Activated CD8-positive, alpha-beta T cell treated with anti-CD3 and anti-CD28 coated beads for 36 hours (primary cell): Measurements from ENCODE around the gene ZBTB16. TPM values are rescaled to one million over a fixed set of nuclear protein-coding genes. Genes with fewer than 3 reads are reported as not detected.

Experiments used
- ATAC-seq: fragments of 200-7000 bp; cut with Tn5 transposase; one replicate; pipeline ENCODE4 v1.10.0; 2021; ENCODE audit warnings: mild to moderate bottlenecking, moderate library complexity
- CTCF ChIA-PET: fragments of 350-600 bp; sonication (Branson Sonifier 250); formaldehyde crosslinking; loops from one replicate; lab custom pipeline; 2021; ENCODE audit warnings: antibody characterized with exemption; lab: Charles Lee
- POLR2A ChIA-PET: fragments of 350-600 bp; sonication (Branson Sonifier 250); formaldehyde crosslinking; loops from one replicate; lab custom pipeline; 2021; ENCODE audit warnings: antibody characterized with exemption; lab: Charles Lee
- DNase-seq: peaks from one replicate; pipeline ENCODE4 v3.0.0-alpha.2; 2020
- H3K27ac Mint-ChIP-seq: one replicate; pipeline ENCODE4 v1.8.0; 2021; ENCODE audit warnings: mild to moderate bottlenecking, mixed read lengths
- H3K27me3 Mint-ChIP-seq: one replicate; pipeline ENCODE4 v1.8.0; 2021; ENCODE audit warnings: mixed read lengths
- H3K36me3 Mint-ChIP-seq: one replicate; pipeline ENCODE4 v1.8.0; 2021; ENCODE audit warnings: low read depth, mixed read lengths
- H3K4me1 Mint-ChIP-seq: one replicate; pipeline ENCODE4 v1.8.0; 2021; ENCODE audit warnings: low read depth, mixed read lengths
- H3K4me3 Mint-ChIP-seq: one replicate; pipeline ENCODE4 v1.8.0; 2021; ENCODE audit warnings: mild to moderate bottlenecking, moderate library complexity, mixed read lengths
- H3K9me3 Mint-ChIP-seq: one replicate; pipeline ENCODE4 v1.8.0; 2021; ENCODE audit warnings: mixed read lengths
- intact Hi-C: fragments of 100-400 bp; cut with micrococcal nuclease; formaldehyde crosslinking; loops from one replicate; pipeline ENCODE4 v1.10.0; 2022
- total RNA-seq, 2 experiments: library from RNA; stranded (reverse); gene quantifications; one replicate each; pipeline ENCODE4 v1.2.3, GENCODE V29; 2021
- TF ChIP-seq, protein P1 (sequence below): fragments of 200-600 bp; IDR thresholded peaks from one replicate; pipeline ENCODE4 v1.8.0; 2022; ENCODE audit warnings: antibody characterized with exemption, mild to moderate bottlenecking

Gene ZBTB16
- total RNA-seq, 2 experiments from 2014 or later: 9.5 to 10.1 TPM

DNA sequence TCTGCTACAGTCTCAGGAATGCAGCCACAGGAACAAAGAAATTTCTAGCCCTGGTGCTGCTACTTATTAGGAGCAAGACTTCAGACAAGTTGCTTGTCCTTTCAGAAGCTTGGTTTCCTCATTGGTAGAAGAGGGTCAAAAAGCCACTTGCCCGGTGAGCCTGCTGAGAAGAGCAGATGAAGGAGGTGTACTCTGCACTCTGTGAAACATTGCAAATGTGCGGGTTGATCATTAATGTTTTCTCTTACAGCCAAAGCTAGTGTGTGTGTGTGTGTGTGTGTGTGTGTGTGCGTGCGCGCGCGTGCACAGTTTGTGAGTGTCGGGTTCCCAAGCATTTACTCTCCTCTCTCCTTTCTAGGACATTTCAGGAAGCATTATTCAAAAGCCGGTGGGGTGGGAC lies 150.4 kb downstream of the ZBTB16 start:
- intact Hi-C loops: no loop called here

DNA sequence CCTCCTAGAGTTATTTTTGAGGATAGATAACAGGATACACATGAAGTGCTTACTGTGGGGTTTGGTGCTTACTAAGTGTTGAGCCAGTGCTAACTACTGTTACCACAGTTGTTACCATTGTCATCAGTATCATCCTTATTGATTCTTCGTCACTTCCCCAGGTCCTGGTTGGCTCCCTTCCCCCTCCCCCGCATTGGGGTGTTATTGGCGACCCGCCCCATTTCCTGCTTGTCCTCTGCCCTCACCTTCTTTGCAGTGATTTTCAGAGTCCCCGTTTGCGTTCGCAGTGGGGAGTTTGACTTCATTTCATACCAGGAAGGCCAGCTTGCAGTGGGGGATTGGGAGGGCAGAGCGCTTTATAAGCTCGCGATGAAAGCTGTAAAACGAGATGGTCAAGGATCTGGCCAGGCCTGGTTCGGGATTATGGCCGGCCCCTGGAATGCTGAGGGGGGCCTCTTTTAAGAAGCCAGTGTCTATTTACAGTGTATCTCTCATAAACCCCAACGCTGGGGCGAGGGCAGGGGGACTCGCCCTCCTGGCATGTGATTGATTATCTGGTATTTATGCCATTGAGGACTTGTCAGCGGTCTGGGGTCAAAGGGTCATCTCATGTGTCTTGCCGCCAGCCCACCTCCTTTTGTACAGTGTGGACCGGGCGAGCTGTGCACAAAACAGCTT lies 152.1 kb downstream of the ZBTB16 start:
- no peak overlapping the region for H3K4me3 Mint-ChIP-seq
- H3K27ac Mint-ChIP-seq: no peak overlapping the region
- TF ChIP-seq, protein P1, sequence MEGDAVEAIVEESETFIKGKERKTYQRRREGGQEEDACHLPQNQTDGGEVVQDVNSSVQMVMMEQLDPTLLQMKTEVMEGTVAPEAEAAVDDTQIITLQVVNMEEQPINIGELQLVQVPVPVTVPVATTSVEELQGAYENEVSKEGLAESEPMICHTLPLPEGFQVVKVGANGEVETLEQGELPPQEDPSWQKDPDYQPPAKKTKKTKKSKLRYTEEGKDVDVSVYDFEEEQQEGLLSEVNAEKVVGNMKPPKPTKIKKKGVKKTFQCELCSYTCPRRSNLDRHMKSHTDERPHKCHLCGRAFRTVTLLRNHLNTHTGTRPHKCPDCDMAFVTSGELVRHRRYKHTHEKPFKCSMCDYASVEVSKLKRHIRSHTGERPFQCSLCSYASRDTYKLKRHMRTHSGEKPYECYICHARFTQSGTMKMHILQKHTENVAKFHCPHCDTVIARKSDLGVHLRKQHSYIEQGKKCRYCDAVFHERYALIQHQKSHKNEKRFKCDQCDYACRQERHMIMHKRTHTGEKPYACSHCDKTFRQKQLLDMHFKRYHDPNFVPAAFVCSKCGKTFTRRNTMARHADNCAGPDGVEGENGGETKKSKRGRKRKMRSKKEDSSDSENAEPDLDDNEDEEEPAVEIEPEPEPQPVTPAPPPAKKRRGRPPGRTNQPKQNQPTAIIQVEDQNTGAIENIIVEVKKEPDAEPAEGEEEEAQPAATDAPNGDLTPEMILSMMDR: no peak
- H3K36me3 Mint-ChIP-seq: no peaks in the 10 kb centered on the region
- DNase-seq (no peak), ATAC-seq (no peak)
- peaks cover 24% of the 10 kb centered on the region for H3K4me1 Mint-ChIP-seq
- ChIA-PET POLR2A (no interaction called here), CTCF (no interaction called here)
- no peaks in the 10 kb centered on the region for H3K9me3 Mint-ChIP-seq
- intact Hi-C loops: no loop called here
- no peaks in the 10 kb centered on the region for H3K27me3 Mint-ChIP-seq

More for the DNA sequence above, 150.4 kb downstream of the ZBTB16 start:
- no peaks in the 10 kb centered on the region for H3K9me3 Mint-ChIP-seq
- DNase-seq: no peak
- H3K27ac Mint-ChIP-seq: no peak overlapping the region
- ChIA-PET POLR2A (no interaction called here), CTCF (no interaction called here)
- H3K27me3 Mint-ChIP-seq: no peaks in the 10 kb centered on the region
- TF ChIP-seq, protein P1: no peak
- H3K4me3 Mint-ChIP-seq: no peak overlapping the region
- no peaks in the 10 kb centered on the region for H3K36me3 Mint-ChIP-seq
- no peak for ATAC-seq
- peaks cover 17% of the 10 kb centered on the region for H3K4me1 Mint-ChIP-seq

DNA sequence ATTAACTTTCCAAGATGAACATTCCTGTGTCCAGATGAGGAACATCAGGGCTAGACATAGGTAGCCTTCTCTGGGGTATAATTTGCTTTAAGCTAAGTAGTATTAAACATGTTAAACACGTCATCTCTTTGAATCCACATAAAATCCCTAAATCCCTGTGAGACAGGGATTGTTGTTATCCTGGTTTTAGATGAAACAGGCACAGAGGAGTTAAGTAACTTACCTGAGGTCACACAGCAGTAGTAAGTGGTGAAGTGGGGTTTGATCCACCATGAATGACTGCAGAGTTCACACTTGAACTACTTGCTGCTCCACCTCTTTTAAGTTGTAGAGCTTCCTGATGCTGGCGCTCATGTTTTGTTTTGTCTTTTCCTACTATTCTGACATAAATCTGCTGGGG lies 154.1 kb downstream of the ZBTB16 start:
- Mint-ChIP-seq H3K9me3 (no peaks in the 10 kb centered on the region), H3K27me3 (no peaks in the 10 kb centered on the region), H3K36me3 (no peaks in the 10 kb centered on the region), H3K4me3 (no peak overlapping the region), H3K4me1 (peaks cover 19% of the 10 kb centered on the region), H3K27ac (no peak overlapping the region)
- DNase-seq (no peak), ATAC-seq (no peak)
- CTCF ChIA-PET: interaction anchor here (1.0 kb wide), 1 partner anchor 48 kb away, joined by 3 read pairs; no protein-coding TSS in a partner anchor
- POLR2A ChIA-PET: no interaction called here
- TF ChIP-seq, protein P1: no peak
- intact Hi-C loops: no loop called here

DNA sequence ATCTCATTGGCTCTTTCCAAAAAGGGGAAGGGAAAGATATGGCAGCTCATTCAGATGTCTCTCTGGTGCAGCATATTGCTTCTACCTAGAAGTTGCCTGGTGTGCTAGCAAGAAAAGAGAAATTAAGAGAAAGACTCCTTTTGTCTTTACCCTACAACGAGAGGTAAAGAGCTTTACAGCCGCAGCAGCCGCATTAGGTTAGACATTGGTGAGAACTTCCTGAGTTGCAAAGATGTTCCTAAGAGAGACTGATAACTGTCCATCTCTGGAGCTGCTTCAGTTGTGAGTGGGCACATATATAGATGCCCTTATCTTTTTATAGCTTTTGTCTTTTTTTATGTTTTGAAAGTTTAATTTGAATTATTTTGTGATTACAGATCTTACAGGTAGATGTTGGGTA lies 155.9 kb downstream of the ZBTB16 start:
- Mint-ChIP-seq H3K4me1 (peaks cover 13% of the 10 kb centered on the region), H3K27ac (no peak overlapping the region), H3K36me3 (no peaks in the 10 kb centered on the region), H3K9me3 (no peaks in the 10 kb centered on the region), H3K4me3 (no peak overlapping the region), H3K27me3 (no peaks in the 10 kb centered on the region)
- DNase-seq (no peak), ATAC-seq (no peak)
- TF ChIP-seq, protein P1: no peak
- CTCF ChIA-PET: interaction anchor here (0.7 to 2.0 kb wide), 2 partner anchors 35 to 45 kb away, joined by 3 to 8 read pairs; no protein-coding TSS in a partner anchor
- POLR2A ChIA-PET: interaction anchor here (0.7 kb wide), 1 partner anchor 8 kb away, joined by 3 read pairs; no protein-coding TSS in a partner anchor
- intact Hi-C loops: no loop called here
